GM10248 (cell line): ENCODE results near the gene TMEM178A.
"Not testable (repeated sequence)": the region's sequence is repeated elsewhere in the genome, so short reads cannot be mapped to it uniquely, and the experiment has no call there.

Experiments used
- CTCF ChIA-PET: fragments of 300-600 bp; sonication (Branson Sonifier 250); formaldehyde crosslinking; extraction: SDS; loops from one replicate; lab custom pipeline; 2021; ENCODE audit warnings: antibody characterized with exemption; lab: Yijun Ruan, JAX
- POLR2A ChIA-PET: fragments of 350-650 bp; sonication (Branson Sonifier 250); formaldehyde crosslinking; extraction: SDS; loops from one replicate; lab custom pipeline; 2020; ENCODE audit warnings: antibody characterized with exemption; lab: Yijun Ruan, JAX
- DNase-seq: peaks from one replicate; pipeline ENCODE4 v3.0.0; 2012; ENCODE audit errors: extremely low spot score
- TF ChIP-seq, protein P1 (sequence below): IDR thresholded peaks from 2 replicates; pipeline ENCODE4 v1.5.1; 2012; ENCODE audit warnings: mild to moderate bottlenecking, low read depth; ENCODE audit errors: extremely low read depth, missing control alignments, control extremely low read depth

Gene TMEM178A

DNA sequence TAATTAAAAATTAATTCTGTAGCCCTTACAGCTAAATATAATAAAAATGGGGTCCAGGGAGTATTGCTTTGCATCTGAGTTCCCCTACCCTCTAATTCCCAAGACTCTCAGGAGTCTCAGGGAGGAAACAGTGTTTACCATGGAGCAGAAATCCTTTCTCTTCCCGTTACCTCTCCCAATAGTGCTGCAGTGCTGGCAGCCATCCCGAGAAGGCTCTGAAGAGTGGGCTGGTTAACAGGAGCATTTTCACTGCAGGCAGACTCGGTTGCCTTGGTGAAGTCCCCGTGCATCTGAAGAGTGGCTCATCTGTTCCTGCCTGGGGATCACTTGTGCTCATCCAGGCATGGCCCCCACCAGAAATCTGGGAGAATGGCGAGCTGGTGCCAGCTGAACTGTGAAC, 41.8 kb upstream of the TMEM178A start:
- CTCF ChIA-PET, result interaction anchor here (1.7 kb wide), 1 partner anchor 14 kb away, joined by 4 read pairs; no protein-coding TSS in a partner anchor
- TF ChIP-seq, protein P1, sequence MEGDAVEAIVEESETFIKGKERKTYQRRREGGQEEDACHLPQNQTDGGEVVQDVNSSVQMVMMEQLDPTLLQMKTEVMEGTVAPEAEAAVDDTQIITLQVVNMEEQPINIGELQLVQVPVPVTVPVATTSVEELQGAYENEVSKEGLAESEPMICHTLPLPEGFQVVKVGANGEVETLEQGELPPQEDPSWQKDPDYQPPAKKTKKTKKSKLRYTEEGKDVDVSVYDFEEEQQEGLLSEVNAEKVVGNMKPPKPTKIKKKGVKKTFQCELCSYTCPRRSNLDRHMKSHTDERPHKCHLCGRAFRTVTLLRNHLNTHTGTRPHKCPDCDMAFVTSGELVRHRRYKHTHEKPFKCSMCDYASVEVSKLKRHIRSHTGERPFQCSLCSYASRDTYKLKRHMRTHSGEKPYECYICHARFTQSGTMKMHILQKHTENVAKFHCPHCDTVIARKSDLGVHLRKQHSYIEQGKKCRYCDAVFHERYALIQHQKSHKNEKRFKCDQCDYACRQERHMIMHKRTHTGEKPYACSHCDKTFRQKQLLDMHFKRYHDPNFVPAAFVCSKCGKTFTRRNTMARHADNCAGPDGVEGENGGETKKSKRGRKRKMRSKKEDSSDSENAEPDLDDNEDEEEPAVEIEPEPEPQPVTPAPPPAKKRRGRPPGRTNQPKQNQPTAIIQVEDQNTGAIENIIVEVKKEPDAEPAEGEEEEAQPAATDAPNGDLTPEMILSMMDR, result no peak

DNA sequence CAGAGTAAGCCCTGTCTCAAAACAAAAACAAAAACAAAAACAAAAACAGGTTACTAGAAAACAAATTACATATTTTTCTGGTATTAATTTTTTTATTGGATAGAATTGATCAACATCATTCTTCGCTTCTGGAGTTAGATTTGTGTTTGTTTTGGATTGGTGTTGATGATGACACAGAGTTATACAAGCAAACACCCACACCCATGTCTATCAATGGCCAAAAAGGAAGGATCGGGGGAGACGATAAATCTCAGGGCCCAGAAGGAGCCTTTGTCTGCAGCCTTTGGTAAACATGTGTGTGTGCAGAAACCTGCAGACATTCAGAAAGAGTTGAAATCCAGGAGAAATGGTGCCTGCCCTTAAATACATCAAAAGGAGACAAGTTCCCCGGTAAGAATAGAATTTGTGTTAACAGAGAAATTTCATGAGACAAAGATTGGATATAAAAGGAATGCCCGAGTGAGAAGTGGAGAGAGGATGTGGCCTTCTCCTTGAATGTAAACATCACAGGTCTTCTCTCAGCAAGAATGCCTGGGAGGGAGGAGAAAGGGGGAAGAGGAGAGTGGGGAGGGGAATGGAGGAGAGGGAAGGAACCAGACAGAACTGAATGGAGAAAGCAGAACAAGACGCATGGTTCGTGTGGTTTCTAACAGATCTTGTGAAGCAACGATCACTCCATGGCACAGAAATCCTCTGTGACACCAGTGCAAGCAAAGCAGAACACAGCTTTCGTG, 40.4 kb upstream of the TMEM178A start:
- ChIA-PET POLR2A (no interaction called here), CTCF (interaction anchor here (1.7 kb wide), 1 partner anchor 13 kb away, joined by 4 read pairs; no protein-coding TSS in a partner anchor)
- DNase-seq, result no peak
- TF ChIP-seq, protein P1, result no peak

More for the DNA sequence above, 41.8 kb upstream of the TMEM178A start:
- DNase-seq, result no peak
- POLR2A ChIA-PET, result no interaction called here

DNA sequence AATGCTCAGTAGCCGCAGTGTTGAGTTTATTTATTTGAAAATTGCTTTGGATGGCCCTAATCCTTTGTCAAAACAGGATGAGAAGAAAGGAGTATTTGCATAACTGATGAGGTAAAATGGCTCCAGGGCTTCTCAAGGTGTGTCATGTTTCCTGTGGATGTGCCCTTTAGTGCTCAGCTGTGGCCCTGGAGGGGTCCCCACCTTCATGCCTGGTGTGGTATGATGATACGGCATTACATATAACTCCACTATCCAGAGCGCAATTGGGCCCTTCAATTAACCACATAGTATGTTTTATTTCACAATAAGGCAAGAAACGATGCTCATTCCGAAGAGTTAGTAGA, 39.8 kb upstream of the TMEM178A start:
- CTCF ChIA-PET, result no interaction called here
- TF ChIP-seq, protein P1, result no peak
- POLR2A ChIA-PET, result no interaction called here
- no peak for DNase-seq

DNA sequence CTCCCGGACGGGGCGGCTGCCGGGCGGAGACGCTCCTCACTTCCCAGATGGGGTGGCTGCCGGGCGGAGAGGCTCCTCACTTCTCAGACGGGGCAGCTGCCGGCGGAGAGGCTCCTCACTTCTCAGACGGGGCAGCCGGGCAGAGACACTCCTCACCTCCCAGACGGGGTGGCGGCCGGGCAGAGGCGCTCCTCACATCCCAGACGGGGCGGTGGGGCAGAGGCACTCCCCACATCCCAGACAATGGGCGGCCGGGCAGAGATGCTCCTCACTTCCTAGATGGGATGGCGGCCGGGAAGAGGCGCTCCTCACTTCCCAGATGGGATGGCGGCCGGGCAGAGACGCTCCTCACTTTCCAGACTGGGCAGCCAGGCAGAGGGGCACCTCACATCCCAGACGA, 37.4 kb upstream of the TMEM178A start:
- POLR2A ChIA-PET, CTCF ChIA-PET, DNase-seq: not testable (repeated sequence)

DNA sequence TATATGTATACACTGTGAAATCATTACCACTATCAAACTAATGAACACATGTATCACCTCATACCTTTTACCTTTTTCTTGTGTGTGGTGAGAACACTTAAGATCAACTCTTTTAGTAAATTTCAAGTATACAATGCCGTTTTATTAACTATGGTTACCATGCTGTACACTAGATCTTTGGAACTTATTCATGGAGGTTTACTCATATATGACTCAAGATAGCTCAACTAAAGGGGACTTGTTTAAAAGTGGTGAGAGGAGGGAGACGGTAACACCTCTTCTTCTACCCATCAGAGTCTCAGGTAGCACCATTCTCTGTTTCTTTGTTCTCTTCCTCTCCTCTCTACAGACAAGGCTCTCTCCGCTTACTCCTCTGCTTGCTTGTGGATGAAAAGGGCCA, 36.1 kb upstream of the TMEM178A start:
- ChIA-PET POLR2A (no interaction called here), CTCF (interaction anchor here (1.0 kb wide), 1 partner anchor 10 kb away, joined by 3 read pairs; no protein-coding TSS in a partner anchor)
- TF ChIP-seq, protein P1, result no peak
- no peak for DNase-seq

DNA sequence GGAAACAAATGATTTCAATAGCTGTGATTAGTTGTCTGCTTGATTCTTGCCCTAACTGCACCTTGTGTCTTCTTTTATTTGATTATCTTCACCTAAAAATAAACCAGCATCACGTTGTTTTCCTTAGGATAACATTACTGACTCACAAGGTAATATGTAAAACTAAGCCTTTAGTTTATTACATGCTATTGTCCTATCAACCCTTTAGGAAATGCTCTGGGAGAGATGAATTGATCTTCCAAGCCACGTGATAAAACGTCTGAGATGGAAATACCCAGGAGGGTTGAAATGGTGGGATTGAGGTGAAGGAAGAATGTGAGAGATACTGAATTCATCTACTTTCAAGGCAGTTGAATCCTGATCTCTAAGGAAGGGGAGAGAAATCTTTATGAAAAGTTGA, 34.5 kb upstream of the TMEM178A start:
- TF ChIP-seq, protein P1, result no peak
- ChIA-PET CTCF (interaction anchor here (1.0 to 1.2 kb wide), 2 partner anchors 36 to 99 kb away, joined by 3 read pairs; no protein-coding TSS in a partner anchor), POLR2A (no interaction called here)
- DNase-seq, result no peak

DNA sequence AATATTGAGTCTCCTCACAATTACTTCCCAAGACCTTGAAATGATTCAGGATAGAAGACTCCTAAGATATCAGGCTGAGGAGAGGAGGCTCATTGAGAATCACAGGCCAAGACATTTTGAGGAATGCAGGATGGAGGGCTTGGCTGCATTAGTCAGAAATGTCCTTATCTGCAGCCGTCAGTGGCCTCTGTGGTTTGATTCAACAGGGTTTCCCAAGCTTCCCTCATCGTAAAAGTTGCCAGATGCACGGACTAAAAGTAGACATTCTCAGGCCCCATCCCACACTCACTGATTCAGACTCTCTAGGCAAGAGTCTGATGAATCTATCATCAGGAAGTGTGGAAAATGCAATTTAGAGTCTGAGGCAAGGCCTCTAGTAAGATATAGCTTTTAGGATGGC, 34.0 kb upstream of the TMEM178A start:
- ChIA-PET POLR2A (no interaction called here), CTCF (interaction anchor here (1.2 kb wide), 1 partner anchor 99 kb away, joined by 3 read pairs; no protein-coding TSS in a partner anchor)
- no peak for DNase-seq
- TF ChIP-seq, protein P1, result no peak
